ENCODE data around the gene AXIN1. TPM values are rescaled to one million over a fixed set of nuclear protein-coding genes. Genes with fewer than 3 reads are reported as not detected.

Gene AXIN1
- polyA plus RNA-seq, 4 donors = 16.9 to 23.0 (median 17.6) TPM

DNA sequence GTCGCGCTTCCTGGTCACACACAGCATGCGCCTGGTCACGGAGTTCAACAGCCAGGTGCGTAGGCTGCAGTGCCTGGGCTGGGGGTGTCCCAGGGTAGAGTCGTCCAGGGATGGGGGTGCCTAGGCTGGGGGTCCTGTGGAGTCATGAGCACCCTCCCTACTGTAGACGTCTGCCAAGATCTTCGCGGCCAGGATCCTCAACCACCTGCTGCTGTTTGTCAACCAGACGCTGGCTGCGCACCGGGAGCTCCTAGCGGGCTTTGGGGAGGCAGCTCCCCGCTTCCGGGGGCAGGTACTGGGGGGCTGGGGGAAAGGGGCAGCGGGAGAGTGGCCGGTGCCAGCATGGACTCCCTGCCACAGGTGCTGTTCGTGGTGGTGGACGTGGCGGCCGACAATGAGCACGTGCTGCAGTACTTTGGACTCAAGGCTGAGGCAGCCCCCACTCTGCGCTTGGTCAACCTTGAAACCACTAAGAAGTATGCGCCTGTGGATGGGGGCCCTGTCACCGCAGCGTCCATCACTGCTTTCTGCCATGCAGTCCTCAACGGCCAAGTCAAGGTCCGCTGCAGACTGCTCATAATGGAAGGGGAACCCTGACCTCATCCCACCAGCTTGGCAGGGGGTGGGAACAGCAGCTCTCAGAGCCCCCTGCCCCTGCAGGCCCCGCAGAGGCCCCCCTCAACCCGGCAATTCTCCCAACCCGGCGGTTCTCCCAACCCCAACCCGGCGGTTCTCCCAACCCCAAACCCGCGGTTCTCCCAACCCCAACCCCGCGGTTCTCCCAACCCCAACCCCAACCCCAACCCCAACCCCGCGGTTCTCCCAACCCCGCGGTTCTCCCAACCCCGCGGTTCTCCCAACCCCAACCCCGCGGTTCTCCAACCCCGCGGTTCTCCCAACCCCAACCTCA lies 67.1 kb downstream of the AXIN1 start:
- DNase-seq (ENCODE audit: low read depth in 4 of 4, low spot score in 3 of 4) = no peak

DNA sequence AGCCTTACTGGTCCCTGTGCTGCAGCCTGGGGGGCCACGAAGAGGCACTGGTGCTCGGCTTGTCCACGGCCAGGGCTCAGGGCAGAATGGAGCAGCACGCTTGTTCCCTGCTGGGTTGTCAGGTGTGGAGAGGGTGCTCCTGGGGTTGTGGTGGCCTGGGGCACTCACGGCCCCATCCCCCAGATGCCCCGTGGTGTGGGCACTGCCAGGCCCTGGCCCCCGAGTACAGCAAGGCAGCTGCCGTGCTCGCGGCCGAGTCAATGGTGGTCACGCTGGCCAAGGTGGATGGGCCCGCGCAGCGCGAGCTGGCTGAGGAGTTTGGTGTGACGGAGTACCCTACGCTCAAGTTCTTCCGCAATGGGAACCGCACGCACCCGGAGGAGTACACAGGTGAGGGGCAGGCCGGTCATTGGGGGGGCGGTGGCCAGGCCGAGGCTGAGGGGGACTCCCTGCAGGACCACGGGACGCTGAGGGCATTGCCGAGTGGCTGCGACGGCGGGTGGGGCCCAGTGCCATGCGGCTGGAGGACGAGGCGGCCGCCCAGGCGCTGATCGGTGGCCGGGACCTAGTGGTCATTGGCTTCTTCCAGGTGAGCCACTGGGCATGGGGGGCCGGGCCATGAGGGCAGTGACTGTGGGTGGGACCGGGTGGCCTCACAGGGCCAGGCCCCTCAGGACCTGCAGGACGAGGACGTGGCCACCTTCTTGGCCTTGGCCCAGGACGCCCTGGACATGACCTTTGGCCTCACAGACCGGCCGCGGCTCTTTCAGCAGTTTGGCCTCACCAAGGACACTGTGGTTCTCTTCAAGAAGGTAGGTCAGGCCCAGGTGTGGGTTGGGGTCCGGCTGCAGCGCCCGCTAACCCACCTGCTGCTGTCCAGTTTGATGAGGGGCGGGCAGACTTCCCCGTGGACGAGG lies 68.1 kb downstream of the AXIN1 start:
- no peak for DNase-seq (ENCODE audit: low read depth in 4 of 4, low spot score in 3 of 4)

DNA sequence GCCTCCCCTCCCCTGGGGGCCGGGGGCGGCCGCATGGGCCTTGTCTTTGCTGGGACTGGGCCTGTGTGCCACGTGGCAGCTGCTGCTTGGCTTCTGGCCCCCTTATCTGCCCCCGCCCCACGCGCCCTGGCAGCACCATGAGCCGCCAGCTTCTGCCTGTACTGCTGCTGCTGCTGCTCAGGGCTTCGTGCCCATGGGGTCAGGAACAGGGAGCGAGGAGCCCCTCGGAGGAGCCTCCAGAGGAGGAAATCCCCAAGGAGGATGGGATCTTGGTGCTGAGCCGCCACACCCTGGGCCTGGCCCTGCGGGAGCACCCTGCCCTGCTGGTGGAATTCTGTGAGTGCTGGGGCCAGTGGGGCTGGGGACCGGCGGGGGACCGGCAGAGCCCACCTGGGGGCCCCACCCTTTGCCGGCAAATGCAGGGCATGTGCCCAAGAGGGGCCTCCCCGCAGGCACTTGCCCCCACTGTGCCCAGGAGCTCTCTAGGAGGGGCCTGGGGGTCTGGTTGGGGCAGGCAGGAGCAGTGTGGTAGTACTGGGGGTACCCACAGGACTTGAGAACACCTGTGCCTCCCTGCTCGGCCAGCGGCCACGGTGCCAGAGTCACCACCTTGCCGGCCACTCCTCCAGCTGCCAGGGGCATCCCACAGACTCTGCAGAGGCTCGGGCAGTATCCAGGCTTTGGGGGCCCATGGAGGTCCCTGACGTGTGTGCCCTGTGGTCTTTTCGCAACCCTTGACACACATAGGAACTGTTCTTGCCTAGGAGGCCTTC lies 69.3 kb downstream of the AXIN1 start, which contains the start of gene PDIA2:
TSS of gene PDIA2 (plus strand) at position 132 of the 773 bp plus-strand sequence. CDS start at position 138, 6 bp downstream.
- DNase-seq (ENCODE audit: low read depth in 4 of 4, low spot score in 3 of 4) = no peak

DNA sequence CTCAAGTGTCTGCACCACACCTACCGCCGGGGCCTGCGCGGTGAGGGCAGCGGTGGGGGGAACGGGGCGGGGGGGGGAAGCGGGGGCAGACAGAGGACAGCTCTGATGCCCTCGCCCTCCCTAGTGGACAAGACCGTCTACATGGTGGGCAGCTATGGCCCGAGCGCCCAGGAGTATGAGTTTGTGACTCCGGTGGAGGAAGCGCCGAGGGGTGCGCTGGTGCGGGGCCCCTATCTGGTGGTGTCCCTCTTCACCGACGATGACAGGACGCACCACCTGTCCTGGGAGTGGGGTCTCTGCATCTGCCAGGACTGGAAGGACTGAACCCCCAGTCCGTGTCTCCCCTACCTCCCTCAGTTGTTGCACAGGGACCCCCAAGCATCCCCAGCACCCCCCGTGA lies 70.0 kb downstream of the AXIN1 start:
- DNase-seq (ENCODE audit: low read depth in 4 of 4, low spot score in 3 of 4) = no peak

DNA sequence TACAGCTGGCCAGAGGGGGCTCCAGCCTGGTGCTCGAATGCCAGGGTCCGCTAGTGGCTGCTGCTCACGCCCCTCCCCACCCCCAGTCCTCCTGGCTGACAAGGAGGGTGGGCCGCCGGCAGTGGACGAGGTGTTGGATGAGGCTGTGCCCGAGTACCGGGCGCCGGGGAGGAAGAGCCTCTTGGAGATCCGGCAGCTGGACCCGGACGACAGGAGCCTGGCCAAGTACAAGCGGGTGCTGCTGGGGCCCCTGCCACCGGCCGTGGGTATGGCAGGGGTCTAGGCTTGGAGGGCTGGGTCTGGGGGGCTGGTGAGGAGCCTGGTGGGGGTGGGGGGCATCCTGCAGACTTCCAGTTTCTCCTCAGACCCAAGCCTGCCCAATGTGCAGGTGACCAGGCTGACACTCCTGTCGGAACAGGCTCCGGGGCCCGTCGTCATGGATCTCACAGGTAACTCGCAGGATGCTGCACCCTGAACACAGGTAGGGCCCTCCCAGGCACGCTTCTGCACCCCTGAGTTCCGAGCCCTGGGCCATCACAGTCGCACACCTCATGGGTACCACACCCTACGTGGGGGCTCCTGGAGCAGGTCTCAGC lies 70.8 kb downstream of the AXIN1 start:
- no peak for DNase-seq (ENCODE audit: low read depth in 4 of 4, low spot score in 3 of 4)

DNA sequence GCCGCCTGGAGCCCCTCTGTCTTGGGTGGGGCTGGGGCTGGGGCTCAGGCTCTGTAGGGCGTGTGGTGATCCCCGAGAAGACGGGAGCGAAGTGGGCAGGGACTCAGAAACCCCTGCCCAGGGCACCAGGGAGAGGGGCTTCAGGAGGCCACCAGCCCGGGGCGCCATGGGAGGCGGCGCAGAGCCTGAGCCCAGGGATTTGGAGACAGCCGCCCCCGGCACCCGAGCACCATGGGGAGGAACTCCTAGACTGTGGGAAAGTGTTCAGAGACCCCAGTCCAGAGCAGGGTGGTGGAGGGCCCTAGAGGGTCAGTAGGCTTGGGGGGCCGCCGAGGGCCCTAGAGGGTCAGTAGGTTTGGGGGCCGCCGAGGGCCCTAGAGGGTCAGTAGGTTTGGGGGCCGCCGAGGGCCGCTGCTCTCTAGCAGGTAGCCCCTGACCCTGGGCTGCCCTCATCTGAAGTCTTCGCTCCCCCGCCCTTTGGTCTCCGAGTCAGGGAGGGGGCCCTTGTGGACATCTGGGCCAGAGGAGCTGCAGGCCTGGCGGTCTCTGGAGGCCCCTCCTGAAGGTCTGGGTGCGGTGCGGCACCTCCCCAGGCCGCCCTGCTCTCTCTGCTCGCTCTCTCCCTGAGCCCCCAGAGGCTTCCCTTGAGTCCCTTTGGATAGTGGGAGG lies 71.4 kb downstream of the AXIN1 start:
- no peak for DNase-seq (ENCODE audit: low read depth in 4 of 4, low spot score in 3 of 4)

DNA sequence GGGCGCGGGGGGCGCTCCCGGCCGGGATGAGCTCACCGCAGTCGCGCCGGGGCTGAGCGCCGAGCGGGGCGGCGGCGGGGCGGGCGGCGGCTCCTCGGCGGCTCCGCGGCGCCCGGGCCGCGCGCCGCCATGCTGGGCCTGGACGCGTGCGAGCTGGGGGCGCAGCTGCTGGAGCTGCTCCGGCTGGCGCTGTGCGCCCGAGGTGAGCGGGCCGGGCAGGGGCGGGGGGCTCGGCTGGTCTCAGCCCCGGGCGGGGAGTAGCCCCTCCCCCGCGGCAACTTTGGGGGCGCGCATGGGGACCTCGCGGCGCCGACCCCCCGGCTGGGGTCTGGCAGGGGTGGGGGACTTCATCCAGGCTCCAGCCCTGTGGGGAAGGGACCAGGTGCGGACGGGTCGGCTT lies 72.0 kb downstream of the AXIN1 start, which contains the start of gene ARHGDIG:
TSS of gene ARHGDIG (plus strand) at position 40 of the 400 bp plus-strand sequence. CDS start at position 130, 90 bp downstream.
- no peak for DNase-seq (ENCODE audit: low read depth in 4 of 4, low spot score in 3 of 4)

DNA sequence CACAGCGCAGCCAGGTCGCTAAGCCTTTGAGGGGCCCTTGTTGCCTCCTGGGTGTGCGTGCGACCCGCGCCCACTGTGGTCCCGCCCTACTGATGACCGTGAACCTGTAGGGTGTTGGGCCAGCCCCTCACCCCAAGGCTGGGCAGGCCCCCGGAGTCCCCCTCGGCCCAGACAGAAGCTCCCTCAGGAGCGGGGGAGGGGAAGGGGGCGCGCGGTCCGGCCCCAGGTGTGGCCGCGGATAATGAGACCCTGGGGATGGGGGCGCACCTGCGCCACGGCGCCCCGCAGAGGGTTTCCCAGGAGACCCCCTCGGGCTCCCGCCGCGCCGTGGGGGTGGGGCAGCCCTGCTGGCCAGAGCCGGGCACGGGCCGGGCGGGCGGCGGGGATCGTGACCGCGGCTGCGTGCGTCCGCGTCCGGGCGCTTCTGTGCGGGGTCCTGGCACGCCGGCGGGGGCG lies 72.5 kb downstream of the AXIN1 start:
- DNase-seq (ENCODE audit: low read depth in 4 of 4, low spot score in 3 of 4) = no peak

DNA sequence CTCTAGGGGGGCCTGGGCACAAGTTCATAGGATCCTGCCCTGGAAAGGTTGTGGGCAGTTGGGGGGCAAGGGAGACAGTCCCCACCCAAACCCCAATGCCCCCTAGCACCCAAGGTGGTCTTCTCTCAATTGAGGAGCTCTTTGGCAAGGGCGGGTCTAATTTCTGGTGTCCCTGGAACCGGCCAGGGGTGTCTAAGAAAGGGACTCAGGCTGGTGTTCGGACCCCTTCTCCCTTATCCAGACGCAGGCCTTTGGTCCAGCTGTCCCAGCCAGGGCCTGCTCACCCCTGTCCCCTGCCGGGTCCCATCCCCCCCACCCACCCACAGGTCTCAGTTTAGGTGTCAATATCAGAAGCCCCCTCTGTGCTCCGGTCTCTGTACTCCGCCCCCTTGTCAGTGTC lies 73.0 kb downstream of the AXIN1 start:
- no peak for DNase-seq (ENCODE audit: low read depth in 4 of 4, low spot score in 3 of 4)

DNA sequence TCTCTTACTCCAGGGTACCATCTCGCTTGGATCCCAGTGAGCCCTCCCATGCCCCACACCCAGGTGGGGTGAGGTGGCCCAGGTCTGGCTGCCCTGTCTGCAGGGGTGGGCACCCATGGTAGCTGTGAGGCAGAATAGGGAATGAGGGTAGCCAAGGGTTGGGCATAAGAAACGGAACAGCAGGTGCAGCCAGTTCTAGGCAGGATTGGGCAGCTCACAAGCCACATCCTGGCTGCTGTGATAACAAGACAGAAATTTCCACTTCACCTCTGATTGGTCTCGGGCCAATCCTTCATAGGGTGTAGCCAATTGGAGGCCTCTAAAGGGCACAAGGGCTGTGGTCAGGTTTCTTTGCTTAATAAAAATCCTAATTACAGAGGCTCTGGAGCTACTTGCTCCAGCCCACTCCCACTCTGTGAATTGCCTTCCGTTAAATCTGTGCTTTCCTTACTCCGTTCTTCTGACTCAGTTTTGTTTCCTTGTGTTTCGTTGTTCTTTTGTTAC lies 73.6 kb downstream of the AXIN1 start:
- no peak for DNase-seq (ENCODE audit: low read depth in 4 of 4, low spot score in 3 of 4)

DNA sequence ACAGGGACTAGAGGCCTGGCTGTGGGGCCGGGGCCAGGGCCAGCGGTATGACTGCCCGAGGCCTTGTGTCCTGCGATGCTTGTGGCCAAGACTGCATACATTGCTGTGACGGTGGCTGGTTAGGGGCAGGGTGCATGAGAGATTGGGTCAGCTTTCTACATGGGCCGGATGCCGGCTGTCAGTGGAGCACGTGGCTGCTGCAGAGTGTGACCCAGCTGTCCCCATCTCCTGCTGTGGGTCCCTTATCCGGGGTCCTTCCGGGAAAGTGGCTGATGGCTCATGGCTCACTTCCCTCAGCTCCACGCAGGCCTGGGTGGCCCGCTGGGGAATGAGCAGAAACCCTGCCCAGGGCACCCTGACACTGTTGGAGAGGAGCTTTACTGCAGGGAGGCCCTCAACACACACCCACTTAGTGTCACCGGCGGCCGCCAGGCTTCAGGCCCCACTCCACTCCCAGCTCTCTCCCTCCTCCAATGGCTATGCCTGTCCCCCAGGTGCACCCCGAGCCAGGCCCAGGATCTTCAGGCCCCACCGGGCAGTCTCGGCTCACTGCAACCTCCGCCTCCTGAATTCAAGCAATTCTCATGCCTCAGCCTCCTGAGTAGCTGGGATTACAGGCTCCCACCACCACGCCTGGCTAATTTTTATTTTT lies 76.0 kb downstream of the AXIN1 start:
- DNase-seq (ENCODE audit: low read depth in 4 of 4, low spot score in 3 of 4) = no peak

DNA sequence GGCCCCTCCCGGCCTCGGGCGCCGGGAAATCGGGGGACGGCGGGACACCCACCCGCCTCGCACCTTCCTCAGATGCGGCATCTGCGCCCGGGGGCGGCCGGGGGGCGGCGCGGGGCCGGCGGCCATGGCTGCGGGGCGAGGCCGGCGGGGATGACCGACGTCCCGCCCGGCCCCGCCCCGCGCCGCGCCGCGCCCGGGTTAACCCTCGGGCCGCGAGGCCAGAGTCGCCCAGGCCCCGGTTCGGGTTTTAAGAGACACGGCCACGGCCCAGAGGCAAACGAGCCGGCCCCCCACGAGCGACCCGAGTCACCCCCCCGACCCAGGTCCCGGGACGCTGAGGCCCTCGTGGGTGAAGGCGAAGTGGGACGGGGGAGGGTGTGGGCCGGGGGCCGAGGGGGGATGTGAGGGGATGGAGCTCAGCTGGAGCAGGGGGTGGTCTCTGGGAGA lies 76.7 kb downstream of the AXIN1 start, which contains the start of gene RGS11:
TSS of gene RGS11 (minus strand) at position 159 of the 447 bp plus-strand sequence. CDS start at position 126, 33 bp downstream.
- DNase-seq (ENCODE audit: low read depth in 4 of 4, low spot score in 3 of 4) = no peak

DNA sequence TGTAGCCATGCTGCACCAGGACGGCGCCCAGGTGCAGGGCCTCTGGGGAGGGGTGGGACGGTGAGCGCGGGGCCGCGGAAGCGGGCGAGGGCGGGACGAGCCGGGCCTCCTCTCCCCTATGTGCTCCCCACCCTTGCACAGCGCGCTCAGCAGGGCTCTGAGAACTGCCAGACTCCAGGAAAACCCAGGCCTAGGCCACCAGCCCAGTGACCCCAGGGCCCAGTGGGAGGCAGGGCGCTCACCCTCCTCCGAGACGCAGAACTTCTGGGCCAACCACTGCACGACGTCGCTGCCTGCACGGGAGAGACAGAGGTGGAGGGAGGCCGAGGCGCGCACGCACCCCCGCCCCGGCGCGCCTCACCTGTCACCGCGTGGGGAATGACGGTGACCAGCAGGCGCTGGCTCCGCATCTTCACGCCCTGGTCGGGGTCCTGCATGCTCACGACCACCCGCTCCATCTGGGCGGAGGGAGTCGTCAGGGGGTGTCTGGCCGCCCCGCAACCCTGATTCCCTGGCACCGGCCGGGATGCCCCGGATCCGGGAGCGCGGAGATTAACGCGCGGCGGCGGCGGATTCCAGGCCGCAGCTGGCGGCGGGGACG lies 77.4 kb downstream of the AXIN1 start:
- DNase-seq (ENCODE audit: low read depth in 4 of 4, low spot score in 3 of 4) = no peak

DNA sequence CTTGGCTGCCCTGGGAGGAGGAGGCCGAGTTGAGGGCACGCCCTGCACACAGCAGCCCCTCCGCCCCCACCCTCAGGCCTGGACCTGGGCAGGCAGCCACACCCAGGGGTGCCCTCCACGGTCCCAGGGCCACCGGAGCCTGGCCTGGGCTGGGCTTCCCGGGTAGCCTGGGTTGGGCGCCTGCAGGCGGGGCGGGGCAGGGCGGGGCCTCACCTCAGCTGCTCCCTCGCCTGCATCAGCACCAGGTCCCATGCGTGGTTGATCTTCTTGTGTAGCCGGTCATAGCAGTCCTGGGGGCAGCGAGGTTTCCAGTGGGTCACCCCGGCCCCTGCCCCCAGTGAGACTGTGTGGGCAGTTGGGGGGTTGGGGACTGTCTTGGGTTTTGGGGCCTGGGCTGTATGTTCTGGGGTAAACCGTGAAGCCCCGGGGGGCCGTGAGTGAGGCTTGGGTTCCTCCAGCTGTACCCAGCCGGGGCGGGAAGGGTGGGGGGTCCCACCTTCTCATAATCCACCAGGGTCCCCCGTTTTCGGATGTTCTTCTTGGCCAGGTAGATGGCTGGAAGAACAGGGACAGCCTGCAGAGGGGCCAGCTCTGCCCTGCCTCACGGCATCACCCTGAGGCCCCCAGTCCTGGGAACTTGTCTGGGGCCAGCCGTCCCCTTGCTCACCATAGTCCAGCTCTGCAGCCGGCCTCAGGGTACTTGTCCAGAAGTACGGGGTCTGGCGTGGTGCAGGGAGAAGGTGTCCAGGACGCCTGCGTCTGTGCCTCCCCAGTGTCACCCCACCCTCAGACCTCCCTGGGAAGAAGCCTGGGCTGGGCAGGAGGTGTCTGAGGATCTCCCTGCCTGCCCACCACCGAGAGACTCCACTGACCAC lies 78.7 kb downstream of the AXIN1 start:
- no peak for DNase-seq (ENCODE audit: low read depth in 4 of 4, low spot score in 3 of 4)

DNA sequence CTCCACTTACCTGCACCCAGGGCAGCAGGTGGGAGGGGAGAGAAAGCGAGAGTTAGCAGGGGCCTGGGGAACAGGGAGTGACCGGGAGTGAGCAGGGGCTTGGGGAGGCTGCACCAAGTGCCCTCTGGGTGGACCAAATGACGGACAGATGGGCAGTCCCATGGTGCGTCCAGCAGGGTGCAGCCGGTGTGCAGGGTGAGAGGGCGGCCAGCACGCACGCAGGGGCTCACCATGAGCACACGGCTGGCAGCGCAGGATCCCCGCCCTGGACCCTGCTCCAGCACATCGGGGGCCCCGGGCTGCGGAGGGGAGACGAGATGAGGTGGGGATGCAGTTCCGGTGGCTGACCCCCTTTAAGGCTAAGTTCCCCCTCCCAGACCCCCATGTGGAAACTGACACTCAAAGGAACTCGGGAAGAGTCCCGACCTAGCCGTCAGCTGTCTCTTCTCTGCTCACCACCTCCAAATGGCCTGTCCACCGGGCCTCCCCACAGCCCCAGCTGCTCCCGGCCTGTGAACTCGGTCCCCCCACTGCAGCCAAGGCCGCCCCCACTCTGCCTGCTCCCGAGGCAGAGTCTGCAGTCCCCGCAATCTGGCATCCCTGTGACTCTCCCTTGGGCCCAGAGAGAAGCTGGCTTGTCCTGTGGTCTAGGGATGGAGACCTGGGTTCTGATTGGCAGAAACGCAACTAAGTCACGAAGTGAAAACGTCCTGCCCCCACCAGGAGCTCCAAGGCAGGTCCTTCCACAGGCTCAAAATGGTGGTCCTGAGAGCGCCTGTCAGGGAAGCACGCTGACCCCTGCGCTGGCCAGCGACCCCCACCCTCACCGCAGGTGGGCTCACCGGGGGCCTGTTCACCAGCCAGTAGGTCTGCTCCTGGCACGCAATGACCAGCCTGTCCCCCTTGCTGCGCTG lies 79.6 kb downstream of the AXIN1 start:
- no peak for DNase-seq (ENCODE audit: low read depth in 4 of 4, low spot score in 3 of 4)
